Measurements from ENCODE around the gene MSH3. TPM values are rescaled to one million over a fixed set of nuclear protein-coding genes. Genes with fewer than 3 reads are reported as not detected.
"Not testable (repeated sequence)": the region's sequence is repeated elsewhere in the genome, so short reads cannot be mapped to it uniquely, and the experiment has no call there.

The MSH3 gene
- total RNA-seq, 1 donor from 2014 or later: 20.2 TPM

DNA sequence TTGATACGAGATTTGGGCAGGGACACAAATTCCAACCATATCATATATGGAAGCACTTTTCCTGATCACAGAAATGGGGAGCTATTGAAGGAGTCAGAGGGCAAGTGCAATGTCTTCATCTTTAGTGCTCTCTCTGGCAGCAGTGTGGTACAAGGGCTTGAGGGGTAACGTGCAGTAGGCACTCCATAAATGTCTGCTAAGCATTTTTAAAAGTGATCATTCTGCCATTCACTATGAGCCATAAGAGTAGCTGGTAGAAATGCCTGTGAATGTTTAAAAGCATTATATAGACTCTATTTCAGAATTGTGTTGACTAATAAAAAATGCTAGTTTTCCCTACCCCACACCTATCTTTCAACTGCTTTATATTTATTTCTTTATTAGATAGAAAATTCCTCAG, 61.4 kb downstream of the MSH3 start:
- Mint-ChIP-seq H3K27me3 (ENCODE audit: insufficient read depth) (no peaks in the 10 kb centered on the region), H3K4me1 (ENCODE audit: low read depth) (peaks cover 21% of the 10 kb centered on the region), H3K27ac (no peak overlapping the region), H3K9me3 (peaks cover 14% of the 10 kb centered on the region), H3K36me3 (ENCODE audit: low read depth) (peaks cover 48% of the 10 kb centered on the region), H3K4me3 (no peak overlapping the region)
- no peak for DNase-seq (ENCODE audit: low spot score)
- intact Hi-C loops (cut with micrococcal nuclease): no loop called here

- no peak overlapping the region for H3K4me3 Mint-ChIP-seq
- intact Hi-C loops (cut with micrococcal nuclease): no loop called here
- H3K36me3 Mint-ChIP-seq (ENCODE audit: low read depth): peaks cover 45% of the 10 kb centered on the region
- H3K27ac Mint-ChIP-seq: no peak overlapping the region
- no peaks in the 10 kb centered on the region for H3K4me1 Mint-ChIP-seq (ENCODE audit: low read depth)
- DNase-seq (ENCODE audit: low spot score): no peak
- H3K27me3 Mint-ChIP-seq (ENCODE audit: insufficient read depth): no peaks in the 10 kb centered on the region
- peaks cover 21% of the 10 kb centered on the region for H3K9me3 Mint-ChIP-seq
These were observed 65.7 kb downstream of the MSH3 start for GRCh38 chr5:80720181-80720580.

DNA sequence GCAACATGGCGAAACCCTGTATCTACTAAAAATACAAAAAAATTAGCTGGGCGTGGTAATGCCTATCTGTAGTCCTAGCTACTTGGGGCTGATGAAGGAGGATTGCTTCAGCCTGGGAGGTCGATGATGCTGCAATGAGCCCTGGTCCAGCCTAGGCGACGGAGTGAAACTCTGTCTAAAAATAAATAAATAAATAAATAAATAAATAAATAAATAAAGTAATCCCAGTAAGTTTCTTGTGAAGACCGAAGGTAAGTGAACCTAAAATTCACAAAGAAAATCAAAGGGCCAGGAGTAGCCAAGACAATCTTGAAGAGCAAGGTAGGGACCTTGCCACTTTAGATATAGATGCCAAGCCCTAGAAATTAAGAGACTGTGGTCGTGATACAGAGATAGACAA, 68.5 kb downstream of the MSH3 start:
- H3K4me3 Mint-ChIP-seq: no peak overlapping the region
- peaks cover 57% of the 10 kb centered on the region for H3K36me3 Mint-ChIP-seq (ENCODE audit: low read depth)
- no peak for DNase-seq (ENCODE audit: low spot score)
- H3K27me3 Mint-ChIP-seq (ENCODE audit: insufficient read depth): no peaks in the 10 kb centered on the region
- intact Hi-C loops (cut with micrococcal nuclease): no loop called here
- peaks cover 21% of the 10 kb centered on the region for H3K9me3 Mint-ChIP-seq
- H3K27ac Mint-ChIP-seq: no peak overlapping the region
- no peaks in the 10 kb centered on the region for H3K4me1 Mint-ChIP-seq (ENCODE audit: low read depth)

- H3K9me3 Mint-ChIP-seq: peaks cover 11% of the 10 kb centered on the region
- H3K27ac Mint-ChIP-seq: no peak overlapping the region
- H3K36me3 Mint-ChIP-seq (ENCODE audit: low read depth): peaks cover 49% of the 10 kb centered on the region
- DNase-seq (ENCODE audit: low spot score): no peak
- no peaks in the 10 kb centered on the region for H3K4me1 Mint-ChIP-seq (ENCODE audit: low read depth)
- H3K4me3 Mint-ChIP-seq: no peak overlapping the region
- H3K27me3 Mint-ChIP-seq (ENCODE audit: insufficient read depth): no peaks in the 10 kb centered on the region
- intact Hi-C loops (cut with micrococcal nuclease): no loop called here
These were observed 71.0 kb downstream of the MSH3 start for GRCh38 chr5:80725446-80725845.

DNA sequence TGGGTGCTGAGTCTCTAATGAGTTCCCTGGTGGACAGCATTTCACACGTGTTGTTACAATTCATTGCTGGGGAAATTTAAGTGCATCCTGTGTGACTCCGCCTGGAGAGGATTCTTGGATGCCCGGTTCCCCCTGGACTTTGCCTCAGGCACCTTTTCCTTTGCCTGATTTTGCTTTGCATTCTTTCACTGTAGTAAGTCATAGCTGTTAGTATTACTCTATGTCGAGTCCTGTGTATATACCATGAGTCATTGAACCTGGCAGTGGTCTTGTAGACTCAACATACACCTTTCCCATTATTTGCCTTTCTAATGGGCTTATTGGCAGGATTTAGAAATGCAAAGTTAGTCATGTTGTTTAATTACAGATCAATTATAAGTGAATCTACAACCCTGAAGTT, 82.3 kb downstream of the MSH3 start:
- peaks cover 33% of the 10 kb centered on the region for H3K36me3 Mint-ChIP-seq (ENCODE audit: low read depth)
- no peak for DNase-seq (ENCODE audit: low spot score)
- no peaks in the 10 kb centered on the region for H3K9me3 Mint-ChIP-seq
- H3K4me3 Mint-ChIP-seq: no peak overlapping the region
- intact Hi-C loops (cut with micrococcal nuclease): no loop called here
- H3K4me1 Mint-ChIP-seq (ENCODE audit: low read depth): peaks cover 27% of the 10 kb centered on the region
- H3K27ac Mint-ChIP-seq: no peak overlapping the region
- H3K27me3 Mint-ChIP-seq (ENCODE audit: insufficient read depth): no peaks in the 10 kb centered on the region

GRCh38 chr5:80738466-80738865, 84.0 kb downstream of the MSH3 start:
- H3K9me3 Mint-ChIP-seq: no peaks in the 10 kb centered on the region
- H3K27ac Mint-ChIP-seq: no peak overlapping the region
- intact Hi-C loops (cut with micrococcal nuclease): no loop called here

GRCh38 chr5:80739057-80739456, 84.6 kb downstream of the MSH3 start:
- Mint-ChIP-seq H3K4me1 (ENCODE audit: low read depth) (peaks cover 27% of the 10 kb centered on the region), H3K36me3 (ENCODE audit: low read depth) (peaks cover 30% of the 10 kb centered on the region), H3K27me3 (ENCODE audit: insufficient read depth) (no peaks in the 10 kb centered on the region), H3K9me3 (no peaks in the 10 kb centered on the region), H3K4me3 (no peak overlapping the region), H3K27ac (no peak overlapping the region)
- intact Hi-C loops (cut with micrococcal nuclease): no loop called here
- DNase-seq (ENCODE audit: low spot score): no peak

More at GRCh38 chr5:80738466-80738865, 84.0 kb downstream of the MSH3 start:
- Mint-ChIP-seq H3K27me3 (ENCODE audit: insufficient read depth) (no peaks in the 10 kb centered on the region), H3K4me1 (ENCODE audit: low read depth) (peaks cover 27% of the 10 kb centered on the region), H3K4me3 (no peak overlapping the region), H3K36me3 (ENCODE audit: low read depth) (peaks cover 33% of the 10 kb centered on the region)
- no peak for DNase-seq (ENCODE audit: low spot score)

GRCh38 chr5:80739496-80739895, 85.0 kb downstream of the MSH3 start:
- no peaks in the 10 kb centered on the region for H3K27me3 Mint-ChIP-seq (ENCODE audit: insufficient read depth)
- no peak overlapping the region for H3K4me3 Mint-ChIP-seq
- peaks cover 32% of the 10 kb centered on the region for H3K36me3 Mint-ChIP-seq (ENCODE audit: low read depth)
- no peak for DNase-seq (ENCODE audit: low spot score)
- H3K4me1 Mint-ChIP-seq (ENCODE audit: low read depth): peaks cover 28% of the 10 kb centered on the region
- H3K27ac Mint-ChIP-seq: no peak overlapping the region
- intact Hi-C loops (cut with micrococcal nuclease): no loop called here
- H3K9me3 Mint-ChIP-seq: no peaks in the 10 kb centered on the region

GRCh38 chr5:80739898-80740297, 85.4 kb downstream of the MSH3 start:
- peak overlapping the region; percentile 68 for H3K27ac Mint-ChIP-seq
- H3K4me1 Mint-ChIP-seq (ENCODE audit: low read depth): peaks cover 32% of the 10 kb centered on the region
- intact Hi-C loops (cut with micrococcal nuclease): no loop called here
- no peaks in the 10 kb centered on the region for H3K27me3 Mint-ChIP-seq (ENCODE audit: insufficient read depth)
- no peaks in the 10 kb centered on the region for H3K9me3 Mint-ChIP-seq
- H3K4me3 Mint-ChIP-seq: no peak overlapping the region
- DNase-seq (ENCODE audit: low spot score): no peak
- peaks cover 34% of the 10 kb centered on the region for H3K36me3 Mint-ChIP-seq (ENCODE audit: low read depth)

DNA sequence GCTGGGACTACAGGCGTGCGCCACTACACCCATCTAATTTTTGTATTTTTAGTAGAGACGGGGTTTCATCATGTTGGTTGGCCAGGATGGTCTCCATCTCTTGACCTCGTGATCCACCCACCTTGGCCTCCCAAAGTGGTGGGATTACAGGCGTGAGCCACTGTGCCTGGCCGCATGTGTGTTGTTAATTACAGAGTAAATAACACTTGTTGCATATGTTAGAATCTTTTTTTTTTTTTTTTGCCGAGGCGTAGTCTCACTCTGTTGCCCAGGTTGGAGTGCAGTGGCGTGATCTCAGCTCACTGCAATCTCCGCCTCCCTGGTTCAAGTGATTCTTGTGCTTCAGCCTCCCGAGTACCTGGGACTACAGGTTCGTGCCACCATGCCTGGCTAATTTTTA, 86.0 kb downstream of the MSH3 start:
- H3K4me1 Mint-ChIP-seq (ENCODE audit: low read depth): peaks cover 36% of the 10 kb centered on the region
- DNase-seq (ENCODE audit: low spot score); H3K27me3 Mint-ChIP-seq (ENCODE audit: insufficient read depth); H3K9me3 Mint-ChIP-seq; H3K27ac Mint-ChIP-seq; intact Hi-C loops (cut with micrococcal nuclease); H3K4me3 Mint-ChIP-seq: not testable (repeated sequence)
- peaks cover 40% of the 10 kb centered on the region for H3K36me3 Mint-ChIP-seq (ENCODE audit: low read depth)

DNA sequence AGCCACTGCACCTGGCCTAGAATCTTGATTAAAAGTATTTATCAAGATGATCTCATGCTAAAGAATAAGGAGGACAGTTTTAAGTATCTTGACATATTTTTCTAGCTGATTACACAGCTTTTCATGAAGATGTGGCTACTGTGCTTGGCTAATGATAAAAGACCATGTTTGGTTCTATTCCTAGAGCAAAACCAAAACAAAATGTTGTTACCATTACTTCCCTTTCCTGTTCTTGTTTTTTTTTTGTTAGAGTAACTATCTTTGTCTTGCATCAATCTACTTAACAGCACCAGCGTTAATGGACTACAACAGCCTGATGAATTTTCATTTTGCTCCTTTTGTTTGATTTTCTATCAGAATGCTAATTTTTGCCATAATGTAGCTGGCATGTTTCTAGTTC, 86.5 kb downstream of the MSH3 start:
- intact Hi-C loops (cut with micrococcal nuclease): no loop called here
- peak overlapping the region; percentile 47 for H3K4me3 Mint-ChIP-seq
- H3K4me1 Mint-ChIP-seq (ENCODE audit: low read depth): peaks cover 36% of the 10 kb centered on the region
- H3K9me3 Mint-ChIP-seq: no peaks in the 10 kb centered on the region
- H3K27ac Mint-ChIP-seq: peak overlapping the region; percentile 71
- peaks cover 45% of the 10 kb centered on the region for H3K36me3 Mint-ChIP-seq (ENCODE audit: low read depth)
- H3K27me3 Mint-ChIP-seq (ENCODE audit: insufficient read depth): no peaks in the 10 kb centered on the region
- no peak for DNase-seq (ENCODE audit: low spot score)

GRCh38 chr5:80744149-80744548, 89.7 kb downstream of the MSH3 start:
- peaks cover 60% of the 10 kb centered on the region for H3K36me3 Mint-ChIP-seq (ENCODE audit: low read depth)
- no peaks in the 10 kb centered on the region for H3K27me3 Mint-ChIP-seq (ENCODE audit: insufficient read depth)
- intact Hi-C loops (cut with micrococcal nuclease): no loop called here

DNA sequence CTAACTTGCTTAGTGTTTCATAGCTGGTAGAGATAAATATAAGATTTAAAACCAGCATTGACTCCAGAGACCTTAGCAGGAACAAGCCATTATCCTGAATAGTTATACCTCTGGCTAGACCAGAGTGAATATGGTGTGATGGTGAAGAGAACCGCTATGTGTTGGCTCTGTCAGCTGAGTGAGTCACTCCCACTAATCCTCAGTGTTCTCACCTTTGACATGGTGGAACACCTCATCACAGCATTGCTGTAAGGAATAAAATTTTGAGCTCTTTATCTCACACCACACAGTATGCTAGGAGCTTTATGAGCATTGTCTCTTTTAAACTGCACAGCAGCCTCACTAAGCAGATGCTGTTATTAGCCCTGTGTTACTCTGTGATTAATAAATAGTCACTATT, 91.0 kb downstream of the MSH3 start:
- peaks cover 20% of the 10 kb centered on the region for H3K4me1 Mint-ChIP-seq (ENCODE audit: low read depth)
- H3K27me3 Mint-ChIP-seq (ENCODE audit: insufficient read depth): no peaks in the 10 kb centered on the region
- H3K9me3 Mint-ChIP-seq: peaks cover 6% of the 10 kb centered on the region
- no peak overlapping the region for H3K27ac Mint-ChIP-seq
- H3K4me3 Mint-ChIP-seq: no peak overlapping the region
- DNase-seq (ENCODE audit: low spot score): no peak
- peaks cover 69% of the 10 kb centered on the region for H3K36me3 Mint-ChIP-seq (ENCODE audit: low read depth)
- intact Hi-C loops (cut with micrococcal nuclease): no loop called here

More at GRCh38 chr5:80744149-80744548, 89.7 kb downstream of the MSH3 start:
- Mint-ChIP-seq H3K9me3 (no peaks in the 10 kb centered on the region), H3K27ac (no peak overlapping the region), H3K4me3 (no peak overlapping the region), H3K4me1 (ENCODE audit: low read depth) (peaks cover 29% of the 10 kb centered on the region)
- no peak for DNase-seq (ENCODE audit: low spot score)

DNA sequence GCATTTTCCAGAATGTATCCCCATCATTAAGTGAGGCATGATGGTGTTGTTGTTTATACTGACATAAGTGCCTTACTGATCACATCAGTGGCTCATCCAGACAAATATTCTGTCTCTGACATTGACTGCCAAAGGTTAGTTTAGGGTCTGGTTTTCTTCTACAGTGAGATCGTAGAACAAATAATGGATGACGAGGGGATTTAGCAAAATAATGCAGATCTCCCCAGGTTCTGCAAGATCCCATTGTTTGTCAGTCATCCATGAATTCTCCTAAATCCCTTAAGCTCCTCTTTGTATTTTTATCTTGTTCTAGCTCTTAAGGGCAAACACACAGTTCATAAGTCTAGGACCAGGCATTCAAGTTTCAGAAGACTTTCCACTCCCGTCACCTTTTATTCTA, 93.5 kb downstream of the MSH3 start:
- H3K27me3 Mint-ChIP-seq (ENCODE audit: insufficient read depth): no peaks in the 10 kb centered on the region
- intact Hi-C loops (cut with micrococcal nuclease): no loop called here

More for the DNA sequence above, 93.5 kb downstream of the MSH3 start:
- no peak for DNase-seq (ENCODE audit: low spot score)
- H3K27ac Mint-ChIP-seq: no peak overlapping the region
- peaks cover 69% of the 10 kb centered on the region for H3K36me3 Mint-ChIP-seq (ENCODE audit: low read depth)
- H3K4me1 Mint-ChIP-seq (ENCODE audit: low read depth): peaks cover 9% of the 10 kb centered on the region
- no peak overlapping the region for H3K4me3 Mint-ChIP-seq
- H3K9me3 Mint-ChIP-seq: peaks cover 15% of the 10 kb centered on the region
